Mononuclear cell (primary cell): ENCODE measurements around the gene WDTC1. TPM values are rescaled to one million over a fixed set of nuclear protein-coding genes. Genes with fewer than 3 reads are reported as not detected.
"Not testable (repeated sequence)": the region's sequence is repeated elsewhere in the genome, so short reads cannot be mapped to it uniquely, and the experiment has no call there.

Source experiments
- H3K27me3 ChIP-seq: 2 replicates; pipeline ENCODE4 v1.6.0; 2011; ENCODE audit warnings: low read length, control low read depth; ENCODE audit not compliant: insufficient read depth
- H3K4me1 ChIP-seq: 2 replicates; pipeline ENCODE4 v1.5.1; 2011; ENCODE audit warnings: mild to moderate bottlenecking, low read length, control low read depth; ENCODE audit not compliant: insufficient read depth
- H3K4me3 ChIP-seq: 2 replicates; pipeline ENCODE4 v1.5.1; 2011; ENCODE audit warnings: mild to moderate bottlenecking, low read length, moderate library complexity
- H3K9me3 ChIP-seq: 2 replicates; pipeline ENCODE4 v1.5.1; 2011; ENCODE audit warnings: low read depth, mild to moderate bottlenecking, control low read depth, low read length
- total RNA-seq: library from RNA; depleted of rRNA; stranded (reverse); fragments of >200 nt; gene quantifications from one replicate; pipeline ENCODE4 v1.2.3, GENCODE V29; 2012

Gene WDTC1
- total RNA-seq, 1 donor = 14.1 TPM

- H3K9me3 ChIP-seq = no peaks in the 10 kb centered on the region
- H3K4me3 ChIP-seq = no peak overlapping the region
Measured at GRCh38 chr1:27285274-27285660, 50.8 kb downstream of the WDTC1 start.

GRCh38 chr1:27285821-27286220, 51.4 kb downstream of the WDTC1 start:
- H3K4me3 ChIP-seq, H3K27me3 ChIP-seq, H3K4me1 ChIP-seq, H3K9me3 ChIP-seq: not testable (repeated sequence)

More at GRCh38 chr1:27285274-27285660, 50.8 kb downstream of the WDTC1 start:
- H3K4me1 ChIP-seq = no peaks in the 10 kb centered on the region
- no peaks in the 10 kb centered on the region for H3K27me3 ChIP-seq

- H3K4me3 ChIP-seq, H3K9me3 ChIP-seq, H3K4me1 ChIP-seq, H3K27me3 ChIP-seq: not testable (repeated sequence)
Measured at GRCh38 chr1:27289125-27289524, 54.7 kb downstream of the WDTC1 start.

- H3K4me3 ChIP-seq = no peak overlapping the region
- no peaks in the 10 kb centered on the region for H3K9me3 ChIP-seq
- H3K27me3 ChIP-seq = no peaks in the 10 kb centered on the region
- H3K4me1 ChIP-seq = no peaks in the 10 kb centered on the region
Measured at GRCh38 chr1:27290581-27290980, 56.1 kb downstream of the WDTC1 start.

GRCh38 chr1:27292106-27292505, 57.7 kb downstream of the WDTC1 start:
- H3K9me3 ChIP-seq = no peaks in the 10 kb centered on the region
- H3K4me1 ChIP-seq = no peaks in the 10 kb centered on the region
- H3K4me3 ChIP-seq = no peak overlapping the region
- no peaks in the 10 kb centered on the region for H3K27me3 ChIP-seq

- Histone ChIP-seq H3K4me3 (no peak overlapping the region), H3K9me3 (no peaks in the 10 kb centered on the region), H3K27me3 (no peaks in the 10 kb centered on the region), H3K4me1 (peaks cover 3% of the 10 kb centered on the region)
Measured at GRCh38 chr1:27293915-27294314, 59.5 kb downstream of the WDTC1 start.

GRCh38 chr1:27296773-27297291, 62.4 kb downstream of the WDTC1 start:
- Histone ChIP-seq H3K27me3 (no peaks in the 10 kb centered on the region), H3K4me1 (peaks cover 21% of the 10 kb centered on the region), H3K9me3 (no peaks in the 10 kb centered on the region), H3K4me3 (no peak overlapping the region)

- peaks cover 21% of the 10 kb centered on the region for H3K4me1 ChIP-seq
- no peaks in the 10 kb centered on the region for H3K27me3 ChIP-seq
- H3K9me3 ChIP-seq = no peaks in the 10 kb centered on the region
- no peak overlapping the region for H3K4me3 ChIP-seq
Measured at GRCh38 chr1:27297903-27298302, 63.5 kb downstream of the WDTC1 start.

GRCh38 chr1:27298632-27299384, 64.4 kb downstream of the WDTC1 start:
- no peaks in the 10 kb centered on the region for H3K9me3 ChIP-seq
- H3K4me3 ChIP-seq = no peak overlapping the region
- H3K27me3 ChIP-seq = no peaks in the 10 kb centered on the region
- peaks cover 21% of the 10 kb centered on the region for H3K4me1 ChIP-seq

GRCh38 chr1:27299385-27300271, 65.2 kb downstream of the WDTC1 start:
- Histone ChIP-seq H3K4me1 (peaks cover 21% of the 10 kb centered on the region), H3K4me3 (no peak overlapping the region), H3K9me3 (no peaks in the 10 kb centered on the region), H3K27me3 (no peaks in the 10 kb centered on the region)

- Histone ChIP-seq H3K4me1 (peaks cover 21% of the 10 kb centered on the region), H3K27me3 (no peaks in the 10 kb centered on the region), H3K4me3 (no peak overlapping the region), H3K9me3 (no peaks in the 10 kb centered on the region)
Measured at GRCh38 chr1:27300341-27301051, 66.1 kb downstream of the WDTC1 start.

- Histone ChIP-seq H3K27me3 (no peaks in the 10 kb centered on the region), H3K9me3 (no peaks in the 10 kb centered on the region), H3K4me1 (peaks cover 21% of the 10 kb centered on the region), H3K4me3 (no peak overlapping the region)
Measured at GRCh38 chr1:27301052-27301422, 66.6 kb downstream of the WDTC1 start.

GRCh38 chr1:27301582-27302199, 67.3 kb downstream of the WDTC1 start:
- Histone ChIP-seq H3K4me1 (peaks cover 21% of the 10 kb centered on the region), H3K27me3 (no peaks in the 10 kb centered on the region), H3K4me3 (no peak overlapping the region), H3K9me3 (no peaks in the 10 kb centered on the region)

- Histone ChIP-seq H3K4me3 (no peak overlapping the region), H3K27me3 (no peaks in the 10 kb centered on the region), H3K9me3 (no peaks in the 10 kb centered on the region), H3K4me1 (peaks cover 21% of the 10 kb centered on the region)
Measured at GRCh38 chr1:27302612-27303011, 68.2 kb downstream of the WDTC1 start.
